B cell (primary cell): ENCODE data around the gene INHBA.

Source experiments
- EZH2 ChIP-seq: IDR thresholded peaks from 2 replicates; pipeline ENCODE4 v1.6.1; 2012; ENCODE audit warnings: borderline replicate concordance, low read depth, mild to moderate bottlenecking, moderate library complexity, low read length; ENCODE audit not compliant: insufficient read depth, poor library complexity, severe bottlenecking
- TF ChIP-seq, protein P1 (sequence below): fragments of 200-600 bp; IDR thresholded peaks from one replicate; pipeline ENCODE4 v1.8.0; 2022; ENCODE audit warnings: antibody characterized with exemption, mild to moderate bottlenecking

GRCh38 chr7:41725013-41725412 lies 22.1 kb upstream of the INHBA start:
- no peak for TF ChIP-seq EZH2
- TF ChIP-seq, protein P1, sequence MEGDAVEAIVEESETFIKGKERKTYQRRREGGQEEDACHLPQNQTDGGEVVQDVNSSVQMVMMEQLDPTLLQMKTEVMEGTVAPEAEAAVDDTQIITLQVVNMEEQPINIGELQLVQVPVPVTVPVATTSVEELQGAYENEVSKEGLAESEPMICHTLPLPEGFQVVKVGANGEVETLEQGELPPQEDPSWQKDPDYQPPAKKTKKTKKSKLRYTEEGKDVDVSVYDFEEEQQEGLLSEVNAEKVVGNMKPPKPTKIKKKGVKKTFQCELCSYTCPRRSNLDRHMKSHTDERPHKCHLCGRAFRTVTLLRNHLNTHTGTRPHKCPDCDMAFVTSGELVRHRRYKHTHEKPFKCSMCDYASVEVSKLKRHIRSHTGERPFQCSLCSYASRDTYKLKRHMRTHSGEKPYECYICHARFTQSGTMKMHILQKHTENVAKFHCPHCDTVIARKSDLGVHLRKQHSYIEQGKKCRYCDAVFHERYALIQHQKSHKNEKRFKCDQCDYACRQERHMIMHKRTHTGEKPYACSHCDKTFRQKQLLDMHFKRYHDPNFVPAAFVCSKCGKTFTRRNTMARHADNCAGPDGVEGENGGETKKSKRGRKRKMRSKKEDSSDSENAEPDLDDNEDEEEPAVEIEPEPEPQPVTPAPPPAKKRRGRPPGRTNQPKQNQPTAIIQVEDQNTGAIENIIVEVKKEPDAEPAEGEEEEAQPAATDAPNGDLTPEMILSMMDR: no peak
